Lung (tissue), 12 donors: ENCODE results near the gene SYCE3. TPM values are rescaled to one million over a fixed set of nuclear protein-coding genes. Genes with fewer than 3 reads are reported as not detected.

Source experiments
- ATAC-seq: fragments of 200-7000 bp; cut with Tn5 transposase; one replicate; pipeline ENCODE4 v1.9.1; 2020; ENCODE audit warnings: moderate number of reproducible peaks; ENCODE audit not compliant: insufficient read depth, low FRiP score
- DNase-seq, 3 donors: peaks; one replicate each; pipeline ENCODE4 v3.0.0-alpha.2; 2013 to 2017
- H3K27ac ChIP-seq, 2 donors: one replicate each; pipeline ENCODE4 v1.5.1; 2013; ENCODE audit warnings: mild to moderate bottlenecking in 2 of 2, moderate library complexity in 2 of 2, control low read depth in 1 of 2, inconsistent platforms in 1 of 2, low read depth in 1 of 2, low read length in 1 of 2
- H3K27me3 ChIP-seq, 3 donors: one replicate each; pipeline ENCODE4 v1.5.1; 2013; ENCODE audit warnings: low read length in 2 of 3; ENCODE audit not compliant: control insufficient read depth in 3 of 3, insufficient read depth in 3 of 3
- H3K36me3 ChIP-seq, 4 donors: one replicate each; pipeline ENCODE4 v1.5.1; 2013; ENCODE audit warnings: low read length in 4 of 4, mild to moderate bottlenecking in 1 of 4, moderate library complexity in 1 of 4; ENCODE audit not compliant: control insufficient read depth in 4 of 4, insufficient read depth in 4 of 4
- H3K4me1 ChIP-seq, 5 donors: one replicate each; pipeline ENCODE4 v1.5.1; 2013; ENCODE audit warnings: low read length in 5 of 5, mild to moderate bottlenecking in 2 of 5, moderate library complexity in 1 of 5; ENCODE audit not compliant: control insufficient read depth in 5 of 5, insufficient read depth in 5 of 5
- H3K4me3 ChIP-seq: one replicate; pipeline ENCODE4 v1.5.1; 2013; ENCODE audit warnings: mild to moderate bottlenecking, control low read depth, moderate library complexity
- H3K9ac ChIP-seq, 2 donors: one replicate each; pipeline ENCODE4 v1.5.1; 2013; ENCODE audit warnings: low read length in 2 of 2, control low read depth in 1 of 2; ENCODE audit not compliant: insufficient read depth in 1 of 2
- H3K9me3 ChIP-seq, 4 donors: one replicate each; pipeline ENCODE4 v1.5.1; 2013; ENCODE audit warnings: low read length in 3 of 4, mild to moderate bottlenecking in 1 of 4, moderate library complexity in 1 of 4; ENCODE audit not compliant: control insufficient read depth in 4 of 4, insufficient read depth in 3 of 4
- CTCF ChIP-seq: IDR thresholded peaks from 2 replicates; pipeline ENCODE4 v1.5.1; 2012; ENCODE audit warnings: mild to moderate bottlenecking; ENCODE audit errors: control extremely low read depth, extremely low read depth
- WGBS, 2 donors: extraction: QIAGEN DNeasy Blood & Tissue Kit; methylation state at CpG; one replicate each; pipeline ENCODE4 v1.1.7; 2013; 5-methylcytosine and 5-hydroxymethylcytosine counted together
- polyA plus RNA-seq, 2 donors: library from polyadenylated mRNA; stranded (reverse); fragments of 200-250 nt; gene quantifications; one replicate each; pipeline ENCODE4 v1.2.1, GENCODE V29; 2013
- total RNA-seq, 2 donors: library from RNA; depleted of rRNA in 1 of 2; stranded (reverse); fragments of >200 nt in 1 of 2; gene quantifications; one replicate each; pipeline ENCODE4 v1.2.1, GENCODE V29; 2014 to 2021
- donor health status: control.
- donor health status: control.
- donor health status: Bipolar disorder and iron deficiency.
- donor health status: healthy.
- donor health status: DM: yes; HTN: yes; CAD: no.

The SYCE3 gene
- total and polyA plus RNA-seq, 4 donors, result 1.1 to 1.7 TPM; not detected in 2

GRCh38 chr22:50600967-50601668 lies 38.4 kb upstream of the SYCE3 start:
- Histone ChIP-seq H3K27me3 (peaks cover 22 to 44% (median 22%) of the 10 kb centered on the region in 3 donors), H3K4me1 (peaks cover 0 to 5% (median 0%) of the 10 kb centered on the region in 5 donors)

GRCh38 chr22:50600538-50600937 lies 37.8 kb upstream of the SYCE3 start, which contains the start of gene MAPK8IP2:
Gene MAPK8IP2 (plus strand): TSS chr22:50600793. CDS start chr22:50600819, 26 bp downstream.
- peaks cover 0 to 6% (median 0%) of the 10 kb centered on the region in 4 donors for H3K9me3 ChIP-seq
- TF ChIP-seq CTCF, result no peak
- H3K27ac ChIP-seq, result no peak within 1 kb of the TSS
- H3K36me3 ChIP-seq, result no peaks in the 10 kb centered on the region
- ATAC-seq (no peak), DNase-seq (no peak)
- H3K9ac ChIP-seq, result no peak within 1 kb of the TSS
- WGBS, 2 donors, result 1 to 2% methylated on average over 28 to 59 of the region's 61 CpGs
- peaks cover 0 to 5% (median 0%) of the 10 kb centered on the region in 5 donors for H3K4me1 ChIP-seq
- peaks cover 22 to 39% (median 22%) of the 10 kb centered on the region in 3 donors for H3K27me3 ChIP-seq
- no peak within 1 kb of the TSS for H3K4me3 ChIP-seq

More at GRCh38 chr22:50600967-50601668, 38.4 kb upstream of the SYCE3 start:
- no peak overlapping the region for H3K27ac ChIP-seq
- no peaks in the 10 kb centered on the region for H3K36me3 ChIP-seq
- peaks cover 0 to 6% (median 0%) of the 10 kb centered on the region in 4 donors for H3K9me3 ChIP-seq
- H3K9ac ChIP-seq, result no peak overlapping the region
- ATAC-seq (no peak), DNase-seq (no peak)
- TF ChIP-seq CTCF, result no peak
- no peak overlapping the region for H3K4me3 ChIP-seq
- 10 to 18% methylated on average over 27 to 52 of the region's 52 CpGs for WGBS, 2 donors

- Histone ChIP-seq H3K27ac (no peak overlapping the region), H3K27me3 (peaks cover 18 to 33% (median 22%) of the 10 kb centered on the region in 3 donors), H3K9ac (no peak overlapping the region), H3K9me3 (peaks cover 0 to 6% (median 0%) of the 10 kb centered on the region in 4 donors), H3K4me3 (no peak overlapping the region), H3K36me3 (no peaks in the 10 kb centered on the region), H3K4me1 (peaks cover 0 to 5% (median 0%) of the 10 kb centered on the region in 5 donors)
- WGBS, 2 donors, result 14 to 19% methylated on average over 46 to 52 of the region's 52 CpGs
- peak; percentile 56 to 75 (median 71) for DNase-seq
- no peak for TF ChIP-seq CTCF
- peak; percentile 54 for ATAC-seq
Measured at GRCh38 chr22:50599816-50600455, 37.2 kb upstream of the SYCE3 start.
